ENCODE measurements around the gene NAA40.

NAA40 gene

DNA sequence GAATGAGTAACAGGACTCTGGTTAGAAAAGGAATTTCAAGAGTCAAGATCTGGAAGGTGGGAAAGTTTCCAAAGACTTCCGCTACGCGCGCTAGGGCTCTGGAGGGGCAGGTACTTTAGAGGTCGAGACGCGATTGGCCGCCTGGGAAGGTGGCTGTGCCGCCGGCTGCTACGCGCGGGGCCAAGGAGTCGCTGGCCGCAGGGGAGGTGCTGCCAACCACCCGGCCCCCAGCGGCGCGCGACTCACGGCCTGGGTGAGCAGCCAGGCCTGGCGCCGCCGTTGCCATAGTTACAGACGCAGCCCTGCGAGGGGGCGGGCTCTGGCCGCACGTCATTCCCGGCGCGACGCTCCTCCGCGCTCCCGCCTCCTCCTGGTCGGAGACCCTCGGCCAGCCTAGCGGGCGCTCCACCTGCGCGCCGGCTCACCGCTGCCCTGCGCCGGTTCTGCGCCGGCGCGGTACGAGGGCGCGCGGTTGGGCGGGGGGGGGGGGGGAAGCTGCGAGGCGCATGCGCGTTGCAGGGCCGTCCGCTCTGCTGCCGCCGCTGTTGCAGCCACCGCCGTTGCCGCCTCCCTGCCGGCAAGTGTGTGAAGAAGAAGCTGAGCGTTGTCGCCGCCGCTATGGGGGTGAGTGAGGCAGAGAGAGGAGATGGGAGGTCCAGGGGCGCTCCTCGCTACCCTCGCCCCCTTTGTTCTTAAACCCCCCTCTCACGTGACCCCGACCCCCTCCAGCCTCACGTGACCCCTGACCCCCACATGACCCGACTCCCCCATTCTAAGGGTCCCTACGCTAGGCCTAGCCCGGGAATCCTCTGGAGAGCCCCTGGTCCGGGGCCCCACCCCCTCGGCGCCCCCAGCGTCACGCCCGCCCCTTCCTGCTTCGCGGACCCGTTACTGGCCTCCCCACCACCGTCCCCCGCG lies at the start of gene NAA40:
TSS of gene NAA40 (plus strand) at position 524 of the 918 bp plus-strand sequence. CDS start at position 619, 95 bp downstream.
- DNase-seq (ENCODE audit: low read depth in 2 of 2): peak; percentile 84 to 85

DNA sequence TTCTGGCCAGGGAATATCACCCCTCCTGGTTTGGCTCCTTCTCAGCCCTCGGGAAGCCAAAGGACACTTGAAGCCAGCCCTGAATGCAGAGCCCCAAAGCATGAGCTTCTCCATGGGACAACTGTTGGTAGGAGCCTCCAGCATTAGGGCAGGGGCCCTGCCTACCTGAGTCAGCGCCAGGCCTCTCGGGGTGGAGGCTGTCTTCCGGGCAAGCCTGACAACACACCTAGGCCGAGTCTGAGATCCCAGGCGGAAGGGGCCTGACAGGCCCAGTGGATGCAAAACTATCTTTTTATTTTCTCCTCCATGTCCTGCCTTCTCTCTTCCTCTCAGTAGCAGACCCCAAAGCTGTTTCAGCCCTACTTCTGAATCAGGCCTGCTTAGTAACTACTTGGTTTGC lies 49.5 kb upstream of the NAA40 start:
- no peak for DNase-seq (ENCODE audit: low read depth in 2 of 2)

- DNase-seq (ENCODE audit: low read depth in 2 of 2): no peak
These were observed 48.4 kb upstream of the NAA40 start for GRCh38 chr11:63890368-63890767.

GRCh38 chr11:63892228-63892627 lies 46.6 kb upstream of the NAA40 start:
- DNase-seq (ENCODE audit: low read depth in 2 of 2): no peak

DNA sequence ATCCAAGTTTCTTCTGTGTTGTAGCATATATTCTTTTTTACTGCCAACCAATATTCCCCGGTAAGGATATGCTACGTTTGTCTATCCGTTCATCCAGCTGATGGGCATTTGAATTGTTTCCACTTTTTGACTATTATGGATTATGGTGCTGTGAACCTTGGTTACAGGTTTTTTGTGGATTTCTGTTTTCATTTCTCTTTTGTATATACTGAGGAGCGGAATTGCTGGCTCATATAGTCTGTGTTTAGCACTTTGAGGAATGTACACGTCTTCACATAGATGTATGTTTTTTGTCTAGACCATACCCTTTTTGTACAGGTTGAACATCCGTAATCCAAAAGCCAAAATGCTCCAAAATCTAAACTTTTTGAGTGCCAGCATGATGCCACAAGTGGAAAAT lies 45.4 kb upstream of the NAA40 start:
- no peak for DNase-seq (ENCODE audit: low read depth in 2 of 2)

DNA sequence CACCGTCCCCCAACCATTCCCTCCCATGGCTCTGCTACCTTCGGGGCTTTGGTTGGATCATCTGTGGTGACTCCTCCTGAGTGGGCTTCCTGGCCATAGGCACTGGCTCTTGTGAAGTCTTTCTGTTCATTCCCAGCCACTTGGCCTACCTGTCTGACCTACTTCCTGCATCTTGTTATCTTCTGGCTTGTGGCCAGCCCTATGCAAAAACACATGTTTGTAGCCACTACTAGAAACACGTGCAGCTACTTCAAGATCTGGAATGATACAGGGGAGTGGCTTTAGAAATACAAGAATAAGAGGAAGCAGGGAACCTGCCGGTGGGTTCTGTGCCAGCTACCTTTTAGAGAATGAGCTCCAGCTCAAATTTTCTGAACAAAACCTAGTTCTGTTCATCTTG lies 42.7 kb upstream of the NAA40 start:
- DNase-seq (ENCODE audit: low read depth in 2 of 2): no peak

GRCh38 chr11:63897459-63898146 lies 41.2 kb upstream of the NAA40 start:
- DNase-seq (ENCODE audit: low read depth in 2 of 2): no peak

DNA sequence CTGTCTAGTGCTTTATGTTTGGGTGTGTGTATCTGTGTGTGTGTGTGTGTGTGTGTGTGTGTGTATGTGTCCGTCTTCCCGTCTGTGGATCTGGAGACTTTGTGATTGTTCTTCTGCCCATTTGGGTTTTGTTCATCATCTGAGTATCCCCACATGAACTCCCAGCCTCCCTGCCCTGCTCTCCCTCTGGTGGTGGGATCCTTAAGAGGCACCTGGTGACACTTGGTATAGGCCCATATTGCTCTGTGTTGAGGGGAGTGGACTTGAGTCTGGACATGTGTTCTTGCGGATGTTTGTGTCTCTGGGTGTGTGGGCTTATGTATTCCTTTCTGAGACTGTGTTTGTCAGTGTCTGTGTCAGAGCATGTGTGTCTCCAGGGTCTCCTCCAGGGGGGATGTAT lies 37.1 kb upstream of the NAA40 start:
- no peak for DNase-seq (ENCODE audit: low read depth in 2 of 2)

- DNase-seq (ENCODE audit: low read depth in 2 of 2): no peak
These were observed 34.9 kb upstream of the NAA40 start for GRCh38 chr11:63903884-63904283.

GRCh38 chr11:63904743-63905142 lies 34.1 kb upstream of the NAA40 start:
- DNase-seq (ENCODE audit: low read depth in 2 of 2): no peak

DNA sequence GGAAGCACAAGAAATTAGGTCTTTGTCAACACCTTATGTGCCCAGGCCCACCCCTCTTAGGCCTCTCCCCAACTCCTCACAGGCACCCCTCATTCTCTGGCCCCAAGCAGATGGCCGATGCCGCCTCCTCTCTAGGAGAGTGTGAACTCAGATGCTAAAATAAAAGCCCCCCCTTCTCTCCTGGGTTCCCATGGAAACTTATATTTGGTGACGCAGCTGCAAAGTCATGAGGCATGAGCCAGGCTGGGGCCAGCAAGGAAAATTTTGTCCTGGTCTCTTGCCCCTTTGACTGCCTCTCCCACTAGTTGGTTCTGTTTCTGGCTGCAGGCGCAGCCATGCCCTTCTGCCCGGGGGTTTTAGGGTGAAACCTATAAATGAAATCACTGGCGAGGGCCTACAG lies 33.6 kb upstream of the NAA40 start:
- no peak for DNase-seq (ENCODE audit: low read depth in 2 of 2)

- no peak for DNase-seq (ENCODE audit: low read depth in 2 of 2)
These were observed 32.7 kb upstream of the NAA40 start for GRCh38 chr11:63906087-63906486.

GRCh38 chr11:63906585-63906984 lies 32.2 kb upstream of the NAA40 start:
- DNase-seq (ENCODE audit: low read depth in 2 of 2): no peak

GRCh38 chr11:63907063-63907462 lies 31.7 kb upstream of the NAA40 start:
- DNase-seq (ENCODE audit: low read depth in 2 of 2): no peak

DNA sequence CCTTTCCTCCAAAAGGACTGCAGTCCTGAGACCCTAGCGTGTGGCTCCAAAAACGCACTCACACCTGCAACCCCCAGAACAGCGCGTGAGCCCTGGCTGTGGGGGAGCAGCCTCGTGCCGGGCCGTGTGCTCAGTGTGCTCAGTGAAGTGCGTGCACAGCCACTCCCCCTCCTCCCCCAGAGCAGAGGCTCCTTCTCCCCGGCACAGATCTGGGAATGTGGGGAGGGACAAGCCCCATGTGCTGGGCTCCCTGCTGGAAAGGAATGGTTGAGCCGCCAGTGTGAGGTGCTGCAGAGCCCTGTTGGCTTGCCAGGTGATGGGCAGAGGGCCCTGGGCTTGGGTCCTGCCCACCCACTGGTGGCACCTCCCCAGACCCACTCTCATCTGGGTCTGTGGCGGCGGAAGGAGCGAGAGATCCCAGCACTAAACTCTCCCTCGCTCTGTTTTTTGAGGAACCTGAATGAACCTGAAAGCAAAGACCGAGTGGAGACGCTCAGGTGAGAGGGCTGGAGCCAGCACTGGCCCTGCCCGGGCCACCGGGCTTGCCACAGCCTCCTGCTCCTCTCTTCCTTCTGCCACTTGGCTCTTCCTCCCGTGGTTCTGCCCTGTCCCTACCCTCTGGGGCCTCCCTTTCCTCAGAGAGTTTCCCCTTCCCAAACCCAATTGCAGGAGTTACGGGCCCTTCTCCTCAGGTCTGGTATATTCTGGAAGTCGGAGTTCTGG lies 30.8 kb upstream of the NAA40 start:
- DNase-seq (ENCODE audit: low read depth in 2 of 2): no peak

DNA sequence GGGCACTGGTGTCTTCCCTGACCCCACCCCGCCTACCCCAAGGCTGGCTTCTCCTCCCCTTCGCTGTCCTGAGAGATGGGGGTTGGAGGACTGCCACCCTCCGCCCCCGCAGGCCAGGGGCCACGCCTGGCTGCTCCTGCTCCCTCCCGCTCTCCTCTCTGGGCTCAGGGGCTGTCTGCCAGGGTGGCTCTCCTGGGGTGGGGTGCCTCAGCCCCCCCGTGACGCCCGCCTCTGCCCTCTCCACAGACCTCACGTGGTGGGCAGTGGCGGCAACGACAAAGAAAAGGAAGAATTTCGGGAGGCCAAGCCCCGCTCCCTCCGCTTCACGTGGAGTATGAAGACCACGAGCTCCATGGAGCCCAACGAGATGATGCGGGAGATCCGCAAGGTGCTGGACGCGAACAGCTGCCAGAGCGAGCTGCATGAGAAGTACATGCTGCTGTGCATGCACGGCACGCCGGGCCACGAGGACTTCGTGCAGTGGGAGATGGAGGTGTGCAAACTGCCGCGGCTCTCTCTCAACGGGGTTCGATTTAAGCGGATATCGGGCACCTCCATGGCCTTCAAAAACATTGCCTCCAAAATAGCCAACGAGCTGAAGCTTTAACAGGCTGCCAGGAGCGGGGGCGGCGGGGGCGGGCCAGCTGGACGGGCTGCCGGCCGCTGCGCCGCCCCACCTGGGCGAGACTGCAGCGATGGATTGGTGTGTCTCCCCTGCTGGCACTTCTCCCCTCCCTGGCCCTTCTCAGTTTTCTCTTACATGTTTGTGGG lies 30.0 kb upstream of the NAA40 start:
- no peak for DNase-seq (ENCODE audit: low read depth in 2 of 2)

DNA sequence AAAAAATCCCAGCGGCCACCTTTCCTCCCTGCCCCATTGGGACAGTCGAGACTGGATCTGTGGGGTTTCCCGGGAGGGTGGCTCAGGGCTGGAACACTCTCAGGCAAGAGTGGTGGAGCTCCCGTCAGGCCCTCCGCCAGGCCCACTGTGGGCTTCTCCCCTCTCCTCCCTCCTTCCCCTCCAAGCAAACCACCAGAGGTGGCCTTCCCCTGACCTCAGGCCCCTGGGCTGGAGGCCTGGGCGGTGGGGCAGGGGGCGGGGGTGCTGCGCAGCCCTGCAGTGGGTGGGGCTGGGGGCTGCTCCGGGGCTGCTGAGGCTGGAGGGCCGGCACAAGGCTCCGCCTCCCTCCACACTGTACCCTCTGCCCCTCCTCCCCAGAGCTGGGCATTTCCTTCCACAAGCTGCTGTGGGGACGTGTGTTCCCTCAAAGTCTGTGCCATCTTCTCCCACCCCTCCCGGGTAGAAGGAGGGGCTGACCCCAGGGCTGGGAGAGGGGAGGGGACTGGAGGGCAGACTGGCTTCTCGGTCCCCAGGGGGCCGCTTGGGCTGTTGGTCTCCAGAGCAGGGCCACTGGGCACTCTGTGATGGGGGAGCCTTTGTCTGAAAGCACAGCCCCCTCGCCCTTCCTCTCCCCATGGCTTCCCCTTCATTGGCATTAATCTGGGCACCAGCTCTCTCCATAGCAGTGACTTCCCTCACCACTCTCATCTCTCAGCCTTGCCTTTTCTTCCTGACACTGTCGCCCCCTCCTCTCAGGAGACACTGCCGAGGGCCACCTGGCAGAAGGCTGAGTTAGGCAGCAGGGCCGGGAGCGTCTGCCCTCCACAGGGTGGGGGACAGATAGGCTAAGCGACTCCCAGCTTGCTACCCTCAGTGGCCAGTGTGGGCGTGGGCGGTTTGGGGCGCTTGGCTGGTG lies 29.0 kb upstream of the NAA40 start:
- no peak for DNase-seq (ENCODE audit: low read depth in 2 of 2)

DNA sequence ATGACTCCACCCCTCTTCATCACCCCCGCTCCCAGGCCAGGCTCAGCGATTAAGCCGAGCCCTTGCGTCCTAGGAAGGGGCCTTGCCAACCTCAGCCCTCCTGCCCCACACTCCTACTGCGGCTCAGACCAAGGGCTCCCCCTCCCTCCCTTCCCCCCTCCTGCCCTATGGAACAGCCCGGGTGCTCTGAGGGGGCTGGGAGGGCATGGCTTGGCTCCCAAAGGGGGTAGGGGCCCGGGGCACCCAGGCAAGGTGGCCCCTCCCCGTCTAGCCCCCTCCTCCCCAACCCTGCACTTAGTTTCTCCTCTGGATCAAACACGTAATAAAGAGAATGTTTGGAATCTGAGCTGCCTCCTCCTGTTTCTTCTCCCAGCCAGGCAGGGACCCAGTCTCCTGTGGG lies 28.1 kb upstream of the NAA40 start:
- no peak for DNase-seq (ENCODE audit: low read depth in 2 of 2)

DNA sequence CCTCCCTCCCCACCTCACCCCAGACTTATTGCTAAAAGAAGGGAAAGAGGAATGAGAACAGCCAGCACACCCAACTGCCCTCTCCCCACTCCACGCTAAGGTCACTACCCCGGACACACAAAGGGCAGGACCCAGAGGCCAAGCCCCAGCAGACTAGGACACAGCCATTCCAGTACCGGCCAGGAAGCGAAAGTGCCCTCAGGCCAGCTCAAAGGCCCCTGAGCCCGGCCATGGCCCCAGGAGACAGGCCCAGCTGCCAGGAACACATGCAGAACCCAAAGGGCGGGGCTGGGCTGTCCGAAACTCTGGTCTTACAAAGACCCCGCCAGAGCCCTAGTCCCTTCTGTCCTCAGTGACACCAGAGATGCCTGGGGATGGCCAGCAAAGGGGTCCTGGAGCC lies 27.4 kb upstream of the NAA40 start:
- DNase-seq (ENCODE audit: low read depth in 2 of 2): no peak

DNA sequence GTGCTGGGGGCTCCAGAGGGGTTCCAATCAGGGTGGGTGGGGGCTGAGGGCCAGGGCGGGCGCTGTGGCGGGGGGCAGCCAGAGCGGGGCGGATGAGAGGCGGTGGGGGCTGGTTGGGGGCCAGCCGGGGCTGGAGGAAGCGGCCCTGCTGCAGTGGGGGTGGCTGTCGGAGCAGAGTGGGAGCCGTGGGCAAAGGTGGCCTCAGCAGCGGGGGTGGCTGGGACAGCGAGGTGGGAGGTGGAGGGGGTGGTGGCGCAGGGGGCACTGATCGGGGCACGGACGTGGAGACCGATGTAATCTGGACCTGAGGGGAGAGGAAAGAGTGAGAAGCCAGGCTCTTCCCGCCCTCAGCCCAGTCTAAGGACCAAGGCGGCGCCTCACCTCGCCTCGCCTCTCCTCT lies 26.9 kb upstream of the NAA40 start:
- DNase-seq (ENCODE audit: low read depth in 2 of 2): no peak

DNA sequence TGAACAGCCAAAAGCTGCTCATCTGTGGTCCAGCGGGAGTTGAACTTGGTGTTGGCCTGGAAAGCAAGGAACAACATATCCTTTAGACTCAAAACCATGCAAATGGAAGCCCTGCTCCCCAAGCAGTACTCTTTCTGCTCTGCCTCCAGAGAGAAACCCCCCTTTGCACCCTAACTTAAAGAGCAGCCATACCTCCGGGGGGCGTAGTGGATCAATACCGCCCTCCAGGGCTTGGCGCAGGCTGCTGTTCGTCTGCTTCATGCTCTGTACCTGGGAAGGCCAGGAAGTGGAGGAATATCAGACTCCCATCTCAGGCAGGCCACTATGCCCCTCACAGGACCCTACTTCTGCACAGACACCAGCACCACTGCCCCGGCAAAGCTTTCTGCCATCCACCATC lies 26.1 kb upstream of the NAA40 start:
- no peak for DNase-seq (ENCODE audit: low read depth in 2 of 2)
